B cell (primary cell): ENCODE data around the gene FOXO3. TPM values are rescaled to one million over a fixed set of nuclear protein-coding genes. Genes with fewer than 3 reads are reported as not detected.

Source experiments
- ATAC-seq: fragments of 200-7000 bp; cut with Tn5 transposase; one replicate; pipeline ENCODE4 v1.10.0; 2021; ENCODE audit warnings: low read depth, mild to moderate bottlenecking, moderate number of reproducible peaks, moderate library complexity
- CTCF ChIA-PET: fragments of 350-600 bp; sonication (Branson Sonifier 250); formaldehyde crosslinking; loops from one replicate; lab custom pipeline; 2021; ENCODE audit warnings: antibody characterized with exemption, inconsistent platforms; lab: Charles Lee
- POLR2A ChIA-PET: fragments of 350-600 bp; sonication (Branson Sonifier 250); formaldehyde crosslinking; loops from one replicate; lab custom pipeline; 2021; ENCODE audit warnings: antibody characterized with exemption; lab: Charles Lee
- DNase-seq: peaks from one replicate; pipeline ENCODE4 v3.0.0; 2013
- H2AFZ ChIP-seq: 2 replicates; pipeline ENCODE4 v1.6.1; 2012; ENCODE audit warnings: mild to moderate bottlenecking, low read depth, low read length; ENCODE audit not compliant: insufficient read depth, poor library complexity, severe bottlenecking
- H3K27ac ChIP-seq, 2 donors: 1 replicate in 1 of 2; 2 replicates in 1 of 2; pipeline ENCODE4 v1.5.1; 2012 to 2013; ENCODE audit warnings: low read length in 2 of 2, mild to moderate bottlenecking in 2 of 2, moderate library complexity in 1 of 2
- H3K27me3 ChIP-seq, 4 experiments: fragments of 200-600 bp in 1 of 4; sonication (generic) in 1 of 4; replicated peaks in 1 of 4; 1 replicate in 2 of 4; 2 replicates in 2 of 4; pipeline versions ENCODE4 v1.6.1 to v1.7.0; 2013 to 2016; ENCODE audit warnings: low read length in 3 of 4, mild to moderate bottlenecking in 2 of 4, mixed read lengths in 1 of 4, moderate library complexity in 1 of 4; ENCODE audit not compliant: insufficient read depth in 4 of 4, control insufficient read depth in 3 of 4; ENCODE audit errors: control extremely low read depth in 1 of 4
- H3K36me3 ChIP-seq, 2 experiments: replicated peaks in 1 of 2; 1 replicate in 1 of 2; 2 replicates in 1 of 2; pipeline versions ENCODE4 v1.6.1 to v1.7.1; 2013; ENCODE audit warnings: low read length in 1 of 2; ENCODE audit not compliant: insufficient read depth in 2 of 2, control insufficient read depth in 1 of 2; ENCODE audit errors: control extremely low read depth in 1 of 2, extremely low read depth in 1 of 2
- H3K4me1 ChIP-seq, 2 donors: fragments of 200-600 bp in 1 of 2; sonication (generic) in 1 of 2; 1 replicate in 1 of 2; 2 replicates in 1 of 2; pipeline versions ENCODE4 v1.5.1 to v1.6.1; 2013 to 2017; ENCODE audit warnings: low read length in 2 of 2; ENCODE audit not compliant: control insufficient read depth in 2 of 2, insufficient read depth in 2 of 2
- H3K4me2 ChIP-seq: replicated peaks from 2 replicates; pipeline ENCODE3; 2012; ENCODE audit warnings: mild to moderate bottlenecking, low read depth, low read length; ENCODE audit not compliant: poor library complexity, severe bottlenecking
- H3K4me3 ChIP-seq, 5 experiments: fragments of 200-600 bp in 1 of 5; sonication (generic) in 1 of 5; 1 replicate in 3 of 5; 2 replicates in 2 of 5; pipeline versions ENCODE4 v1.5.1 to v1.7.0; 2011 to 2016; ENCODE audit warnings: low read length in 4 of 5, mild to moderate bottlenecking in 4 of 5, low read depth in 2 of 5, control low read depth in 1 of 5, moderate library complexity in 1 of 5; ENCODE audit not compliant: insufficient read depth in 1 of 5; ENCODE audit errors: control extremely low read depth in 1 of 5, extremely low read depth in 1 of 5
- H3K79me2 ChIP-seq: fragments of 200-600 bp; sonication (generic); one replicate; pipeline ENCODE4 v1.6.0; 2016; ENCODE audit warnings: low read length; ENCODE audit not compliant: control insufficient read depth, insufficient read depth
- H3K9ac ChIP-seq: fragments of 200-600 bp; sonication (generic); 2 replicates; pipeline ENCODE4 v1.6.1; 2017; ENCODE audit warnings: mild to moderate bottlenecking, low read length, moderate library complexity
- H3K9me3 ChIP-seq, 3 donors: one replicate each; pipeline versions ENCODE4 v1.6.1 to v1.7.1; 2013; ENCODE audit warnings: low read length in 2 of 3; ENCODE audit not compliant: control insufficient read depth in 2 of 3, insufficient read depth in 1 of 3; ENCODE audit errors: control extremely low read depth in 1 of 3
- H4K20me1 ChIP-seq: 2 replicates; pipeline ENCODE4 v1.6.0; 2012; ENCODE audit warnings: mild to moderate bottlenecking, low read length; ENCODE audit not compliant: insufficient read depth, control insufficient read depth, poor library complexity, severe bottlenecking
- H3K27ac Mint-ChIP-seq: one replicate; pipeline ENCODE4 v1.8.0; 2021; ENCODE audit warnings: mixed read lengths
- H3K27me3 Mint-ChIP-seq: one replicate; pipeline ENCODE4 v1.8.0; 2021; ENCODE audit warnings: mixed read lengths
- H3K4me1 Mint-ChIP-seq: one replicate; pipeline ENCODE4 v1.8.0; 2021; ENCODE audit warnings: mixed read lengths
- H3K4me3 Mint-ChIP-seq: one replicate; pipeline ENCODE4 v1.8.0; 2021; ENCODE audit warnings: mixed read lengths
- H3K9me3 Mint-ChIP-seq: one replicate; pipeline ENCODE4 v1.8.0; 2022; ENCODE audit warnings: mixed read lengths; ENCODE audit not compliant: insufficient read depth
- CTCF ChIP-seq: fragments of 200-600 bp; IDR thresholded peaks from one replicate; pipeline ENCODE4 v1.8.0; 2022; ENCODE audit warnings: antibody characterized with exemption, mild to moderate bottlenecking
- EZH2 ChIP-seq: IDR thresholded peaks from 2 replicates; pipeline ENCODE4 v1.6.1; 2012; ENCODE audit warnings: borderline replicate concordance, low read depth, mild to moderate bottlenecking, moderate library complexity, low read length; ENCODE audit not compliant: insufficient read depth, poor library complexity, severe bottlenecking
- WGBS: methylation state at CpG from one replicate; pipeline ENCODE4 v1.1.5; 2013; ENCODE audit warnings: missing lambda C conversion rate; ENCODE audit not compliant: insufficient coverage; 5-methylcytosine and 5-hydroxymethylcytosine counted together
- intact Hi-C: fragments of 100-400 bp; cut with micrococcal nuclease; formaldehyde crosslinking; loops from one replicate; pipeline ENCODE4 v1.10.0; 2022
- polyA plus RNA-seq: library from polyadenylated mRNA; depleted of rRNA; stranded (reverse); fragments of >200 nt; gene quantifications from 2 replicates; pipeline ENCODE4 v1.2.3, GENCODE V29; 2012
- total RNA-seq, 2 donors: library from RNA; stranded (reverse); fragments of 120-200 nt in 1 of 2; gene quantifications; 1 replicate in 1 of 2; 2 replicates in 1 of 2; pipeline versions ENCODE4 v1.2.3 to v1.2.4, GENCODE V29; 2013 to 2022

Gene FOXO3
- total and polyA plus RNA-seq, 2 donors (not counting 1 experiment from before 2014, with no cell fraction given): 6.0 to 16.9 TPM

GRCh38 chr6:108549741-108550140 lies 11.0 kb upstream of the FOXO3 start:
- no peaks in the 10 kb centered on the region for H3K9me3 Mint-ChIP-seq
- peaks cover 5 to 8% of the 10 kb centered on the region in 2 donors for H3K4me1 ChIP-seq
- H3K27me3 Mint-ChIP-seq: no peaks in the 10 kb centered on the region
- H3K36me3 ChIP-seq: no peaks in the 10 kb centered on the region
- peaks cover 0 to 4% (median 0%) of the 10 kb centered on the region in 4 experiments for H3K27me3 ChIP-seq
- no peak for ATAC-seq
- CTCF ChIA-PET: interaction anchor here (1.0 to 1.9 kb wide), 3 partner anchors 8 to 238 kb away, joined by 3 to 14 read pairs (median 3); no protein-coding TSS in a partner anchor
- no peaks in the 10 kb centered on the region for H4K20me1 ChIP-seq
- H2AFZ ChIP-seq: no peak overlapping the region
- DNase-seq: no peak
- no peak overlapping the region for H3K4me2 ChIP-seq
- H3K4me3 ChIP-seq: no peak overlapping the region
- 85% methylated on average over 1 of the region's 3 CpGs for WGBS
- no peak overlapping the region for H3K27ac ChIP-seq
- H3K27ac Mint-ChIP-seq: no peak overlapping the region
- intact Hi-C loops: no loop called here
- no peak overlapping the region for H3K9ac ChIP-seq
- POLR2A ChIA-PET: no interaction called here
- peaks cover 3% of the 10 kb centered on the region for H3K4me1 Mint-ChIP-seq
- no peak overlapping the region for H3K4me3 Mint-ChIP-seq
- H3K9me3 ChIP-seq: no peaks in the 10 kb centered on the region
- TF ChIP-seq EZH2 (no peak), CTCF (no peak)
- H3K79me2 ChIP-seq: no peaks in the 10 kb centered on the region

- TF ChIP-seq CTCF (no peak), EZH2 (no peak)
- Histone ChIP-seq H3K36me3 (no peaks in the 10 kb centered on the region), H4K20me1 (no peaks in the 10 kb centered on the region), H2AFZ (no peak overlapping the region), H3K9me3 (no peaks in the 10 kb centered on the region), H3K27ac (no peak overlapping the region), H3K4me3 (no peak overlapping the region), H3K27me3 (peaks cover 0 to 4% (median 0%) of the 10 kb centered on the region in 4 experiments), H3K9ac (no peak overlapping the region), H3K79me2 (no peaks in the 10 kb centered on the region), H3K4me1 (peaks cover 5 to 8% of the 10 kb centered on the region in 2 donors), H3K4me2 (no peak overlapping the region)
- intact Hi-C loops: no loop called here
- H3K4me1 Mint-ChIP-seq: peaks cover 3% of the 10 kb centered on the region
- CTCF ChIA-PET: interaction anchor here (1.0 to 1.9 kb wide), 3 partner anchors 8 to 238 kb away, joined by 3 to 14 read pairs (median 3); no protein-coding TSS in a partner anchor
- no peak overlapping the region for H3K27ac Mint-ChIP-seq
- no peak overlapping the region for H3K4me3 Mint-ChIP-seq
- H3K9me3 Mint-ChIP-seq: no peaks in the 10 kb centered on the region
- DNase-seq: no peak
- POLR2A ChIA-PET: no interaction called here
- no peak for ATAC-seq
- peaks cover 2% of the 10 kb centered on the region for H3K27me3 Mint-ChIP-seq
- WGBS: 100% methylated on average over 1 of the region's 3 CpGs
These were observed 10.5 kb upstream of the FOXO3 start for GRCh38 chr6:108550256-108550655.
